HepG2 (cell line): Measurements from ENCODE around the gene OR2B2. TPM values are rescaled to one million over a fixed set of nuclear protein-coding genes. Genes with fewer than 3 reads are reported as not detected.

Experiments used
- ATAC-seq: fragments of 200-7000 bp; cut with Tn5 transposase; 3 replicates; pipeline ENCODE4 v1.9.1; 2020; ENCODE audit warnings: mild to moderate bottlenecking, moderate library complexity
- BruUV-seq: library from RNA; stranded (reverse); fragments of 400-500 nt; replicated peaks from 2 replicates; lab custom pipeline; 2021; lab: Mats Ljungman, UMichigan
- CTCF ChIA-PET: fragments of 300-600 bp; formaldehyde crosslinking; extraction: SDS; loops from one replicate; lab custom pipeline; 2021; ENCODE audit warnings: low total read pairs, inconsistent platforms, low intra/inter-chr PET ratio; lab: Yijun Ruan, JAX
- POLR2A ChIA-PET: fragments of 350-600 bp; sonication (Branson Sonifier 250); formaldehyde crosslinking; loops from one replicate; lab custom pipeline; 2020; ENCODE audit warnings: antibody characterized with exemption, inconsistent platforms; lab: Yijun Ruan, JAX
- DNase-seq: peaks from one replicate; pipeline ENCODE4 v3.0.0-alpha.2; 2015; ENCODE audit warnings: low spot score
- FAIRE-seq: peaks from 3 replicates; lab custom pipeline; 2011; peaks lifted over from hg19 to GRCh38; lab: Jason Lieb, UNC
- H2AFZ ChIP-seq: one replicate; pipeline ENCODE4 v1.6.1; 2011; ENCODE audit warnings: low read length, inconsistent platforms
- H3K27ac ChIP-seq: fragments of 300-600 bp; 3 replicates; pipeline ENCODE4 v1.8.0; 2011; ENCODE audit warnings: mixed run types, mild to moderate bottlenecking, mixed read lengths, low read length, inconsistent platforms; ENCODE audit not compliant: insufficient read depth; ENCODE audit errors: extremely low read length
- H3K27me3 ChIP-seq, 2 experiments: fragments of 200-600 bp in 1 of 2; 2 replicates in 1 of 2; 3 replicates in 1 of 2; pipeline versions ENCODE4 v1.6.0 to v1.8.0; 2011; ENCODE audit warnings: low read length in 2 of 2, mild to moderate bottlenecking in 2 of 2, moderate library complexity in 2 of 2, inconsistent platforms in 1 of 2; ENCODE audit not compliant: insufficient read depth in 2 of 2, control insufficient read depth in 1 of 2
- H3K36me3 ChIP-seq, 2 experiments: fragments of 200-600 bp in 1 of 2; replicated peaks in 1 of 2; 2 replicates in 1 of 2; 3 replicates in 1 of 2; pipeline versions ENCODE4 v1.5.1 to v1.8.0; 2011; ENCODE audit warnings: low read length in 2 of 2, inconsistent platforms in 1 of 2; ENCODE audit not compliant: insufficient read depth in 2 of 2, control insufficient read depth in 1 of 2
- H3K4me1 ChIP-seq: 2 replicates; pipeline ENCODE4 v1.5.1; 2012; ENCODE audit warnings: low read length, inconsistent platforms; ENCODE audit not compliant: insufficient read depth
- H3K4me2 ChIP-seq: 2 replicates; pipeline ENCODE4 v1.6.0; 2011; ENCODE audit warnings: low read depth, low read length, inconsistent platforms
- H3K4me3 ChIP-seq, 3 experiments: fragments of 200-600 bp in 1 of 3; sonication (generic), shearing (Covaris generic) in 1 of 3; replicated peaks in 1 of 3; 2 replicates each; pipeline ENCODE4 v1.5.1; 2011 to 2016; ENCODE audit warnings: low read length in 3 of 3, inconsistent platforms in 2 of 3, low read depth in 2 of 3, mild to moderate bottlenecking in 2 of 3, control low read depth in 1 of 3, mixed read lengths in 1 of 3; ENCODE audit not compliant: insufficient read depth in 1 of 3
- H3K79me2 ChIP-seq: one replicate; pipeline ENCODE4 v1.6.1; 2011; ENCODE audit warnings: low read length, inconsistent platforms; ENCODE audit not compliant: insufficient read depth
- H3K9ac ChIP-seq: 2 replicates; pipeline ENCODE4 v1.6.0; 2011; ENCODE audit warnings: mild to moderate bottlenecking, low read depth, low read length, inconsistent platforms; ENCODE audit not compliant: insufficient read depth
- H3K9me3 ChIP-seq: 2 replicates; pipeline ENCODE4 v1.5.1; 2012; ENCODE audit warnings: mild to moderate bottlenecking, low read length
- H4K20me1 ChIP-seq: 2 replicates; pipeline ENCODE4 v1.6.0; 2011; ENCODE audit warnings: inconsistent platforms, mild to moderate bottlenecking, low read length, moderate library complexity; ENCODE audit not compliant: insufficient read depth
- ATF2 ChIP-seq: sonication (generic); formaldehyde crosslinking; IDR thresholded peaks from 2 replicates; pipeline ENCODE4 v1.4.0; 2020; ENCODE audit warnings: missing genetic modification reagents
- BCL6 ChIP-seq: IDR thresholded peaks from 2 replicates; pipeline ENCODE4 v1.6.1; 2016; ENCODE audit warnings: missing genetic modification reagents, missing compliant biosample characterization
- DMTF1 ChIP-seq: sonication (generic); formaldehyde crosslinking; IDR thresholded peaks from 2 replicates; pipeline ENCODE4 v1.4.0; 2020; ENCODE audit warnings: mild to moderate bottlenecking, missing genetic modification reagents
- HMGXB4 ChIP-seq, 2 experiments: sonication (generic) in 1 of 2; formaldehyde crosslinking in 1 of 2; IDR thresholded peaks; 2 replicates each; pipeline versions ENCODE4 v1.4.0 to v1.6.1; 2018 to 2020; ENCODE audit warnings: missing genetic modification reagents in 2 of 2, borderline replicate concordance in 1 of 2, low read depth in 1 of 2, mild to moderate bottlenecking in 1 of 2, missing biosample characterization in 1 of 2
- NONO ChIP-seq, 2 experiments: fragments of 450-650 bp in 1 of 2; sonication (generic) in 1 of 2; formaldehyde crosslinking in 1 of 2; IDR thresholded peaks in 1 of 2; conservative IDR thresholded peaks in 1 of 2; 2 replicates each; pipeline versions ENCODE4 v1.6.1 to v1.8.0; 2017 to 2022; ENCODE audit warnings: mild to moderate bottlenecking in 1 of 2, missing genetic modification reagents in 1 of 2, moderate library complexity in 1 of 2
- RELA ChIP-seq: sonication (generic); formaldehyde crosslinking; IDR thresholded peaks from 2 replicates; pipeline ENCODE4 v1.4.0; 2020; ENCODE audit warnings: missing genetic modification reagents
- ZGPAT ChIP-seq: IDR thresholded peaks from 2 replicates; pipeline ENCODE4 v1.6.1; 2016; ENCODE audit warnings: mild to moderate bottlenecking
- ZNF431 ChIP-seq: sonication (generic); formaldehyde crosslinking; IDR thresholded peaks from 2 replicates; pipeline ENCODE4 v1.9.0; 2022; ENCODE audit warnings: missing genetic modification reagents, low read depth, mild to moderate bottlenecking, borderline replicate concordance
- WGBS: methylation state at CpG from one replicate; pipeline ENCODE4 v1.1.6; 2017; ENCODE audit warnings: low lambda C conversion rate; 5-methylcytosine and 5-hydroxymethylcytosine counted together
- in situ Hi-C: cut with HindIII; loops from 2 replicates; pipeline ENCODE4 v1.10.0; 2017; ENCODE audit warnings: low pct_unique_long_range_greater_than_20kb; ENCODE audit not compliant: extremely low pct_ligation_motif_present
- intact Hi-C: fragments of 100-400 bp; cut with micrococcal nuclease; formaldehyde crosslinking; loops from one replicate; pipeline ENCODE4 v1.10.0; 2022; ENCODE audit not compliant: unreplicated experiment
- polyA plus RNA-seq, 8 experiments: library from polyadenylated mRNA; depleted of rRNA in 3 of 8; stranded (reverse) in 7 of 8; unstranded in 1 of 8; fragments of >200 nt; fragmentation: Illumina TruSeq in 4 of 8; extraction: Trizol in 4 of 8; gene quantifications; 2 replicates each; pipeline versions ENCODE4 v1.2.1 to v1.2.3, GENCODE V29; 2011 to 2016; ENCODE audit warnings: low read depth in 4 of 8, missing spikeins in 1 of 8, mixed read lengths in 1 of 8; ENCODE audit not compliant: insufficient read depth in 1 of 8
- total RNA-seq, 5 experiments: library from RNA; depleted of rRNA; stranded (reverse); fragments of >200 nt; fragmentation: Illumina TruSeq; extraction: Trizol; gene quantifications; 2 replicates each; pipeline ENCODE4 v1.2.3, GENCODE V29; 2016; ENCODE audit warnings: low read depth in 1 of 5

The OR2B2 gene
- total and polyA plus RNA-seq, 2 of the 13 experiments (the other 11 are each of a cell fraction or from before 2014, with no cell fraction given): not detected

- 1% methylated on average over 38 of the region's 38 CpGs for WGBS
- Histone ChIP-seq H3K4me2 (peak overlapping the region; percentile 75), H3K9me3 (no peaks in the 10 kb centered on the region), H3K9ac (peak overlapping the region; percentile 70), H3K4me3 (peak overlapping the region; percentile 60 to 79 (median 69)), H3K4me1 (peaks cover 25% of the 10 kb centered on the region), H3K27ac (peak overlapping the region; percentile 57), H3K36me3 (no peaks in the 10 kb centered on the region), H3K27me3 (no peaks in the 10 kb centered on the region), H3K79me2 (no peaks in the 10 kb centered on the region), H2AFZ (peak overlapping the region; percentile 92), H4K20me1 (no peaks in the 10 kb centered on the region; the same call in 1 of the 2 replicates)
- CTCF ChIA-PET: interaction anchor here (1.2 kb wide), 1 partner anchor 130 kb away, joined by 3 read pairs; no protein-coding TSS in a partner anchor
- FAIRE-seq (no peak), DNase-seq (peak; percentile 85), ATAC-seq (peak; percentile 95)
- no TSS peak for BruUV-seq
- POLR2A ChIA-PET: interaction anchor here (0.8 to 1.4 kb wide), 3 partner anchors 9 to 768 kb away, joined by 3 to 13 read pairs (median 4); a partner anchor contains a TSS
- in situ Hi-C loops (loop anchor here (10.0 kb wide), 1 partner anchor 728 kb away; no protein-coding TSS in a partner anchor), intact Hi-C loops (loop anchor here (1.0 to 10.0 kb wide), 5 partner anchors 182 to 725 kb away; partner anchors contain the start of gene ZNF165)
- TF ChIP-seq RELA (CRISPR knock-in tag) (0 out of 2 replicates have a peak, but pooled peaks have one; percentile 53), DMTF1 (CRISPR knock-in tag) (no peak), HMGXB4 (CRISPR knock-in tag; IDR thresholded peaks at IDR 0.05; ENCODE audit: borderline replicate concordance in 1 of 2, low read depth in 1 of 2) (peak; percentile 100), NONO (IDR thresholded peaks at IDR 0.05) (no peak), NONO (CRISPR knock-in tag; conservative IDR thresholded peaks at IDR 0.05) (peak; percentile 55), ATF2 (CRISPR knock-in tag) (peak; percentile 83), ZNF431 (CRISPR knock-in tag) (0 out of 2 replicates have a peak, but pooled peaks have one; percentile 64), ZGPAT (peak; percentile 96), BCL6 (CRISPR knock-in tag) (peak; percentile 52; the same call in 1 of the 2 replicates)
Measured at GRCh38 chr6:27902335-27903314, 9.6 kb downstream of the OR2B2 start.
